GM19395 (cell line): ENCODE measurements around the gene PTPRN2.
"Not testable (repeated sequence)": the region's sequence is repeated elsewhere in the genome, so short reads cannot be mapped to it uniquely, and the experiment has no call there.

ENCODE experiments used
- ATAC-seq: cut with Tn5 transposase; IDR thresholded peaks from one replicate; pipeline ENCODE4 v1.9.1; 2021; ENCODE audit warnings: mild to moderate bottlenecking, moderate library complexity; ENCODE audit not compliant: unreplicated experiment

PTPRN2 gene

DNA sequence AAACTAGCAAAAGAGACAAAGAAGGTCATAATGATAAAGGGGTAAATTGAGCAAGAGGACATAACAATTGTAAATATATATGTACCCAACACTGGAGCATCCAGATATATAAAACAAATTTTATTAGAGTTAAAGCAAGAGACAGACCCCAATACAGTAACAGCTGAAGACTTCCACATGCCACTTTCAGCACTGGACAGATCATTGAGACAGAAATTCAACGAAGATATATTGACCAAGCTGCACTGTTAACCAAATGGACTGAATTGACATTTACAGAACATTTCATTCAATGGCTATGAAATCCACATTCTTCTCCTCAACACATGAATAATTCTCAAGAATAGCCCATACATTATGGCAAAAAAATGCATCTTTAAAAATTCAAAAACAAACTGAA is 378.2 kb downstream of the PTPRN2 start:
- ATAC-seq = no peak

DNA sequence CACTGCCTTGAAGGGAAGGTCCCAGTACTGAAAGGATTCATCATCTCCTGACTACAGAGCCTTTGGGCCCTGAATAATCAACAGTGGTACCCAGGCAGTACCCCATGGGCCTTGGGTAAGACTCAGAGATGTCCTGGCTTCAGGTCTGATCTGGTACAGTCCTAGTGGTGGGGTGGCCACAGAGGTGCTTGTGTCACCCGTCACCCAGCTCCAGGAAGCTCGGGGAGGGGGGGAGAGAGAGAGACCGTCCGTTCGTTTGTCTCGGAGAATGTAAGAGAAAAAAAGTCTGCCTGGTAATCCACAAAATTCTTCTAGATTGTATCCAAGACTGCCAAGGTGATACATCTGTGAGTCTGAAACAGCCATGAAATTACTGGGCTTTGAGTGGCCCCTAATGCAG is 381.3 kb downstream of the PTPRN2 start:
- no peak for ATAC-seq

DNA sequence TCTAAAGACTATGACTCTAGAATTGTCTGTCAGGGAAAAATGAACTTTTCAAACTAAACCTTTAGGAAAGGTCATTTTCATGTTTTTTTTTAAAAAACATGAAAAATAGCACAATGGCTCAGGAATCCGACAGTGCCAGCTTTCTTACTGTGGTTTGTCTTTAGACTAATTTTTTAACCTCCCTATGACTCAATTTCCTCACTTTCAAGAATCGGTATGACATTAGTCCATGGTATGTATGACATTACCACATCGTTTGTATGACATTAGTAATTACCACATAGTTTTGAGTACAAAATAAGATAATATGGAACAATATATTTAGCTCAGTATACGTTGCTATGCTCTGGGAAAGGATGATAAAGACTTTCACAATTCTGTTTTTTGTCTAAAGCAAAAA is 383.2 kb downstream of the PTPRN2 start:
- ATAC-seq = no peak

DNA sequence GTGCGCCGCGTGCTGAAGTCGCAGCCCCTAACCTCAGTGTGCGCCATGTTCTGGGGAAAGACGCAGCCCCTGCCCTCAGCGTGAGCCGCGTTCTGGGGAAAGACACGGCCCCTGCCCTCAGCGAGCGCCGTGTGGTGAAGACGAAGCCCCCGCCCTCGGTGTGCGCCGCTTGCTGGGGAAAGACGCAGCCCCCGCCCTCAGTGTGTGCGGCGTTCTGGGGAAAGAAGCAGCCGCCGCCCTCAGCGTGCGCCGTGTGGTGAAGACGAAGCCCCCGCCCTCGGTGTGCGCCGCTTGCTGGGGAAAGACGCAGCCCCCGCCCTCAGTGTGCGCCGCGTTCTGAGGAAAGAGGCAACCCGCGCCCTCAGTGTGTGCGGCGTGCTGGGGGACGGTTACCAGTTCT is 383.7 kb downstream of the PTPRN2 start:
- ATAC-seq = not testable (repeated sequence)

DNA sequence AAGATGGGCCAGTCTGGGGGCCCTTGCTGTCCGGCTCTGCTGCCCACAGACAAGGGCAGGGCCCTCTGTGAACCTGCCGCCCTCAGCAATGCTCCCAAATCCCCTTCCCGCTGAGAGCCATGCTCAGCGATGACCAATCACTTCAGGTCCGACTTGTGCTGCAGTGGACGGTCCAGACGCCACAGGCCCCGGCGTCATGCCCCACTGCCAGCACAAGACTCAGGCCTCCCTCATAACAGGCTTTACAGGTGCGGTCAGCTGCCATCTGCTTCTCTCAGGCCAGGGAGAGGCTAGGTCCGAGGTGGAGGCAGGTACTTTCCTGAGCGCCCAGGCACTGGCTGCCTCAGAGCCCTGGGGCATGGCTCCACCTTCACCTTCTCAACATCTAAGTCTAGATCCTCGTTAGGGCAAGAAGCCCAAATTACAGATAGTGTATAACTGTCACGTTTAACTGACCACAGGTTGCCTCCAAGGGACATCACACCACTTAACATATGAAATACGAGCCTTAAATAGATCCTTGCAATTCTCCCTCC is 393.2 kb downstream of the PTPRN2 start:
- no peak for ATAC-seq

DNA sequence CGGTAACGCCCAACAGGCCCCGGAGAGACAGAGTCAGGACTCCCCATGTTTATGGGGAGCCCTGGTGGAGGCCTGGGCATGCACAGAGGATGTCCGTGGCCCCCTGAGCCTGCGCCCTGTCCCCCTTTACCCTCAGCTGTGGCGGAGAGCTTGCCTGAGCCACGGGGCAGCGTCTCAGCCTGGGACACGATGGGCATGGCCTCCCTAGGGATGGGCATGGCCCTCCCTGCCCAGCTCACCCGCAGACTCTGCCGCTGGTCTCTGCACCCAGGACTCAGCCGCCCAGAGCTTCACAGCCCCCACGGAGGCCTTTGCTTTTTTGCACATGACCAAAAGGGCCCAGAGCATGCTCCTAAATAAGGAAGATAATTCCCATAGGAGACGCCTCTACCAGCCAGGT is 394.2 kb downstream of the PTPRN2 start:
- no peak for ATAC-seq

DNA sequence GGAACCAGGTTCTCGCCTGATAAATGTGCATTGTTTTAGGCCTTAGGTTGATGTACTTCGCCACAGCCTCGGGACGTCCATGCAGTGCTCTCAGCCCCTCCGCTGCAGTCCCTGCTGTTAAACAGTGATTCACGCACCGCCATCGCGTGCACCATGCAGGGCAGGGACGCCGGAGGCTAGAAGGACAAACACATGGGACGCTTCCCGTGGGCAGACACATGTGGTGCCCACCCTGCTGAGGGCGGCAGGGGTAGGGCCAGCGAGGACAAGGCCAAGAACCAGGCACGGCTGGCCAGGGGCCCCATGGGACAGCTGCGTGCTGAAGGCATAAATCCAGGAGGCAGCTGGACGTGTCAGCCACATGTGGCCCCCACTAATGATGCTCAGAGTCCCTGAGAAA is 394.7 kb downstream of the PTPRN2 start:
- ATAC-seq = no peak

DNA sequence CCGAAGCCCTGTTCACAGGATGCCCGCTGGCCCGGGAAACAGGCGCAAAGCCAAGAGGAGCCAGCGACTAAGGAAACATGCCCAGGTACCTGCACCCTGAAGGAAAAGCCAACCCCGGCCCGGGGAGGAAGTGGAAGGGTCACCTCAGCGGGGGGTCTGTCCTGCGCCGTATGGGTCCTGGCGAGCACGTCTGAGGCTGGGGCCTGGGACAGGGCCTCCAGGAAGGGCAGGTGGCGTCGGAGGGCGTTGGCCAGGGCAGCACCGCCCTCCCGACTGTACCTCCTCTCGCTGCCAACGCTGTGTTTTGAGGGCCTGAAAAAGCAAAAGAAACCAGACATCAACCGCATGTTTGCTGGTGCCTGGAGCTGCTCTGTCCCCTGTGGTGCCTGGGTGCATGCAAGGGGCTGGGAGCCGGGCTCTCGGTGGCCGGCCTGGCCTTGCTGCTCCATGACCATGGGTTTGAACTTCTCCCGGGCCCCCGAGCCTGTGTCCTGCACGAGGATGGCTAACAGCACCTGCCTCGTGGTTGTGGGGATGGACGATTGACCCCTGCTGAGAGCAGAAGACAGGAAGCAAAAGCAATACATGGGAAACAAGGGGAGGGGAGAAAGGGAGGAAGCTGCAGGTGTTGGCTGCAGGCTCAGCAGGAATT is 395.3 kb downstream of the PTPRN2 start:
- ATAC-seq = no peak

DNA sequence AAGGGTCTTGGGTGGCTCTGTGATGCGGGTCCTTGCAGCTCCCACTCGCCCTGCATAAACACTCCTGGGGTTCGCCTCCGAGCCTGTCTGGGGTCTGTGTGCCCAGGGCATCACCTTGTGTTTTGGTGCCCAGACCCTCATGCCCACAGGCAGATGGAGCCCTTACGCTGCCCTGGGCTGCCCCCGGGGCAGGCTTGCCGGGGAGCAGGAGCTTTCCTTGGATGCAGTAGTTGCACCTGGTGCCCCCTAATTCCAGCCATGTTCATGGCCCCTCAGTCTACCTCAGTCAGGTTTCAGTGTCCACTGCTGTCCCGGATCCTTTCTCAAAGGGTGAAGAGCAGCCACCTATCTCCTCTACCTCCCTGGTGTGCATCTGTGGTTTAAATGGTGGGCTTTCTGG is 396.0 kb downstream of the PTPRN2 start:
- ATAC-seq = no peak

DNA sequence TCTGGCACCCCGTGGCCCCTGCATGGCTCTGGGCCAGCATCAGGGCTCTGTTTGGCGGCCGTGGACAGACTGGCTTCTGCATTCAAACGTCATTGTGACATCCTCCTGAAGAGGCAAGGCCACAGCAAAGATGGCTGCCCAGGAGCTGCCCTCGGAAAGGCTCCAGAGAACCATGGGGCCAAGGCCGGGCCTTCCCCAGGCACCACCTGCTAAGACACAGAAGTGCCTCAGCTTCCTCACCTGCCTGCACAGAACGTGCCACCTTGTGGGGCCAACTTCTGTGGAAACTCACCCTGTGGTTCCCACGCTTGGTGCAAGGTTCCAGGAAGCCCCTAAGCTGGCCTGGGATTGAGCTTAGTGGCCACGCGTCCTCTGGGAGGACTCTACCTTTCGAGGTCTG is 396.9 kb downstream of the PTPRN2 start:
- ATAC-seq = no peak

DNA sequence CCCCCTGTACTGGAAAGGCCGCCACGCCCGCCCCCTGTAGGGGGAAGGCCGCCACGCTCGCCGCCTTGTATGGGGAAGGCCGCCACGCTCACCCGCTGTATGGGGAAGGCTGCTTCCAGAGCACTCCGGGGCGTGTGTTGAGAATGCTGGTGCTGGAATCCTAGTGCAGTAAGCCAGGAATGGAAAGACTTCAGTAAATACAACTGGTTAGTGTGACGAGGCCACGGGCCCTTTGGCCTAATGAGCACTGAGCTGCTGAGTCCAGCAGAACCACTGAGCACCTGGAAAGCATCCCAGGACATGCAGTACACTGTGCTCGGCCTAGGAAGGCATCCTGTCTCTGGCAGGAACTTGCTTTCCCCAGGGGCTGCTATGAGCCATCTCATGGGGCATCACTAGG is 398.9 kb downstream of the PTPRN2 start:
- ATAC-seq = no peak

DNA sequence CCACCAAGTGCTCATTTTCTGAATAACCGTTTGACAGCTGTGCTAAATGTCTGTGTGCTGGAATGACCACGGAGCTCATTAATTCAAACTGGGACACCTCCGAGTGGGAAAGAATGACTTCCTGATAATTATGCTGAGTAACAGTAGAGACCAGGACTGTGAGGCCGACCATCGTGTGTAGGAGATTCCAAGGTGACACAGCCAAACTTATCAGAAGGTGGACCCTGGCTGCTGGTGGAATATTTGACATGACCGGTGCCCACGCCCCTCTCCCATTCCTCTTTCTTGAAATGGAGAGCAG is 400.0 kb downstream of the PTPRN2 start:
- ATAC-seq = no peak

DNA sequence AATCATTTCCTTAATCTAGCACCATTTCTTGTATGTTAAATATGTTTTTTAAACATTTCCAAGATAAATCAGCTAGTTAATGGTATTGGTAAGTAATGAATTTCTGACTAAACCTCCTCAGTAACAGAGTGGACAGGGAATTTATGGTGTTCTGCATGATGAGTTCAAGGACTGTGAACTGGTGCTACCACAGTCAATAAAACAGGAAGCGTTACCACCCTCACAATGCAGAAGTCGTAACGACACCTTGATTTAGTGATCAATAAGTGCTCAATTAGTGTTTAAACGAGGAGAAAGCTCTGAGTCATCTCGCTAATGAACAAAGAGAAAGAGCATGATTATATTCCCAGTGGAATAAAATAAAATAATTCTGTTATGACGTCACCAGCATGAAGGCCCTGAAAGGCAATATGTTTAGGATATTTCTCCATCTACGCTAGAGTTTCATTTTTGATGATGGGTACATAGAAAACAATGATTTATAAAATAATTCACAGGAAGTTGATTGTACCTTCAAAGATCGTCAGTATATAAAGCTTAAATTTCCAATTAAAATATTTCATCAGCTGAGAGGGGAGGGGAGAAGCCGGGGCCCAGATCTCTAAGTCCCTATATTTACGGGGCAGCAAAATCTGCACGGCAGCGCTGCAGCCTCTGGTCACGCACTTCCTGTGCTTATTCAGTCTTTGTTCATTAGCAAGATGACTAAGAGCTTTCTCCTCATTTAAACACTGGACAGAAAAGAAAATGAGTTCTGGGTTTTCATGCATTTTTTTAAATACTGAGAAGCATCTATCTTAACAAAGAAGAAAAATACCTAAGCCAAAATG is 400.5 kb downstream of the PTPRN2 start:
- no peak for ATAC-seq

DNA sequence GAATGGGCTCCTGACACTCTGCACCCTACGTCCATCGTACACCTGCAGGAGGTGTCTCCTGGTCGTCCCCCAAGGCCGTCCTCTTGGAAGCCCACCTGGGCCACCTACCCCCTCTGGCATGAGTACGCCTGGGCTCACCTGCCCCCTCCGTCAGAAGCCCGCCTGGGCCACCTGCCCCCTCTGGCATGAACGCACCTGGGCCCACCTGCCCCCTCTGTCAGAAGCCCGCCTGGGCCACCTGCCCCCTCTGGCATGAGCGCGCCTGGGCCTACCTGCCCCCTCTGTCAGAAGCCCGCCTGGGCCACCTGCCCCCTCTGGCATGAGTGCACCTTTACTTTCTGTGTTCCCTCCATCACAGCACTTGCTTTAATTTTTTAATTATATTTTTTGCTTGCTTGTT is 401.2 kb downstream of the PTPRN2 start:
- no peak for ATAC-seq

DNA sequence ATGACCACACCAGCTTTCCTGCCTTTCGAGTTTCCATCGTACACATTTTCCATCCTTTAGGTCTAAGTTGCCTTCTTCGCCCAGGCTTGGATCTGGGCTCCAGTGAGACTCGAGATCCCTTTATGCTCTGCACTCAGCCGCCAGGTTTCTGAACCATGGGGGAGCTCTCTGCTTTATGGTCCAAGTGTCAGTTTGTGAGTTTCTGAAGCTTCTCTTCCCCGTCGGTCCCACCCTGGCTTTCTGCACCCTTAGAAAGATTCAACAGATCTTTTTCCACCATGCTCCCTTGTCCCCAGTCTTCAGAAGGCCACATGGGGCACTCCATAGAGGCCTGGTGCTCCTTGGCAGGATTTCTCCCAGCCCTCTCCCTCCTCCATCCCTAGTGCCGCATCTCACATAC is 402.0 kb downstream of the PTPRN2 start:
- no peak for ATAC-seq

DNA sequence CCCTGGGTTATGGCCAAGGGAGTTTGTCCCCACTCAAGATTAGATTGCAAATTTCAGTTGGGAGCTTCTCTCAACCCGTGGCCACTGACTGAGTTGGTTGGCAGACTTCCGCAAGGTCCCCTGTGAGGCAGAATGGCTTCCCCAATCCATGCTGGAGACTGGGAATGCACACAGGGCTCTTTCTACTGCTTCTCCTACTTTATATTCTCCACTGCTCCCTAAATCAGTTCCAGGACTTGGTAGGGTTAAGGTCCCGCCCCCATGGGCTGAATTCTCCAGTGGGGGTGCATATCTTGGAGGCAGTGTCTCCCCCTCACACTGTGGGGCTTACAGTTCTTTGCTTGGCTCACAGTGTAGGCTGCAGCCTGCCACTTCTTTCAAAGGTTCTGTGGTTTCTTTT is 404.2 kb downstream of the PTPRN2 start:
- no peak for ATAC-seq

DNA sequence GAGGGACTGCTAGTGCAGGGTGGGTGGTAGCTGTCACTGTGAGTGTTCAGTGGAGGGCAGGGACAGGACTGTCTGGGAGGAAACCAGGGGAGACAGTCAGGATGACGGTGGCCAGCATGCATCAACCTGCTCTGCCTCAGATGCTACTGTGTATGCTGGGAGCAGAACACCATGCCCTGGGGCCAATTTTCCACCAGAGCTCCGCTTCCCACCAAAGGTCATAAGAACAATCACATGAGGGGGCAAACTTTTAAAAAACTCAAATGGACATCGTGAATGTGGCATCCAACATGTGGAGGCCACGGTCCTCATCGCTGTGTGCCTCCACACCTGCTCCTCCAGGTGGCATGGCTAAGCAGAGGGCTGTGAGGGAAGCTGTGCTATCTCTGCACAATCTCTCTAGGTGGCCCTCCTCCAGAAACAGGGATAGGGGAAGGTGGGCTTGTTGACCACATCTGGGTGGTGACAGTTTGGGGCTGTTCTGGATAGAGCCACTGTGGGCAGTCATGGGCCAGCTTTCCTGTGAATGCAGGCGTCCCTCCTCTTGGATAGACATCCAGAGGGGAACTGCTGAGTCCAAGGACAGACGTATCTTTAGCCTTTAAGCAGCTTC is 411.0 kb downstream of the PTPRN2 start:
- ATAC-seq = no peak

DNA sequence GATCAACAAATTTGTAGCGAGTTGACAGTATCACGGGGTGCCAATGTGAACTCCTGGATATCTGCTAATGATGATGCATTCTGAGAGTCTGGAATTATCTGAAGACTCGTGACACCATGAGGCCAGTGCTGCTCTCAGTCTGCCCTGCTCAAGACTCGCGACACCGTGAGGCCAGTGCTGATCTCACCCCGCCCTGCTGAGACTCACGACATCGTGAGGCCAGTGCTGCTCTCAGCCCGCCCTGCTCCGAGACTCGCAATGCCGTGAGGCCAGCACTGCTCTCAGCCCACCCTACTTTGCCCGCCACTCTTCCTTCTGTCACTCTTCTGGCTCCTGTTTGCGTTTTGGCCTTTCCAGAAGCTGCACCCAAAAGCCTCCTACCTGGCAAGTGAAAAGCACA is 411.8 kb downstream of the PTPRN2 start:
- ATAC-seq = no peak

DNA sequence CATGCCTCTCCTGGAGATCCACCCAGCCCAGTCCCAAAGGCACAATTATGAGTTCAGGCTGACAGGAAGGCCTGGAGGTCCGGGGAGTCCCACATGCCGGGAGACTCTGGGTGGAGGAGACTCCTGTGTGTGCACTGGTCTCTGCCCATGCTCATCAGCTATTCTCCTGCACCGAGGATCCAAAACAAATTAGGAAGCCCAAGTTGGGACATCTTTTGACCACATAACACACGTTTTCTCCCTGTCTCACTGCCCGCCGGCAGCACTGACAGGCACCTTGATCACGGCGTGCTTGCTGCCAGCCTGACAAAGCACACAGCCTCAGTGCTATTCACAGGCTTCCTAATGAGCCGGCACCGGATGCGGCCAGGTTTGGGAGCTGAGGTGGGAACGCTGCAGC is 412.7 kb downstream of the PTPRN2 start:
- no peak for ATAC-seq

DNA sequence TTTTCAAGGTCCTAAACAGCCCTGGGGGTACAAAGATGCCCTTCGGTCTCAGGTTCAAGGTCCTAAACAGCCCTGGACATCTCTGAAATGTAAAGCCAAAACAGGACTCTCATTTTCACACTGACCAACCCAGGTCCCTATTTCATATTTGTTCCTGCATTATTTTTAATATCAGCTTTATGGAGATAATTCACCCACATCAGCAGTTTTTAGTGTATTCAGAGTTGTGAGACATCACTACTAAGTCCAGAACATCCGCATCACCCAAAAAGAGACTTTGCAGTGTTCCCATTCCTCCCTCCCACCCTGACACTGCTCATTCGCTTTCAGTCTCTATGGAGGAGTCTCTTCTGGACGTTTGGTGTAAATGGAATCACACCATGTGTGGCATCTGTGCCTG is 420.2 kb downstream of the PTPRN2 start:
- ATAC-seq = no peak

DNA sequence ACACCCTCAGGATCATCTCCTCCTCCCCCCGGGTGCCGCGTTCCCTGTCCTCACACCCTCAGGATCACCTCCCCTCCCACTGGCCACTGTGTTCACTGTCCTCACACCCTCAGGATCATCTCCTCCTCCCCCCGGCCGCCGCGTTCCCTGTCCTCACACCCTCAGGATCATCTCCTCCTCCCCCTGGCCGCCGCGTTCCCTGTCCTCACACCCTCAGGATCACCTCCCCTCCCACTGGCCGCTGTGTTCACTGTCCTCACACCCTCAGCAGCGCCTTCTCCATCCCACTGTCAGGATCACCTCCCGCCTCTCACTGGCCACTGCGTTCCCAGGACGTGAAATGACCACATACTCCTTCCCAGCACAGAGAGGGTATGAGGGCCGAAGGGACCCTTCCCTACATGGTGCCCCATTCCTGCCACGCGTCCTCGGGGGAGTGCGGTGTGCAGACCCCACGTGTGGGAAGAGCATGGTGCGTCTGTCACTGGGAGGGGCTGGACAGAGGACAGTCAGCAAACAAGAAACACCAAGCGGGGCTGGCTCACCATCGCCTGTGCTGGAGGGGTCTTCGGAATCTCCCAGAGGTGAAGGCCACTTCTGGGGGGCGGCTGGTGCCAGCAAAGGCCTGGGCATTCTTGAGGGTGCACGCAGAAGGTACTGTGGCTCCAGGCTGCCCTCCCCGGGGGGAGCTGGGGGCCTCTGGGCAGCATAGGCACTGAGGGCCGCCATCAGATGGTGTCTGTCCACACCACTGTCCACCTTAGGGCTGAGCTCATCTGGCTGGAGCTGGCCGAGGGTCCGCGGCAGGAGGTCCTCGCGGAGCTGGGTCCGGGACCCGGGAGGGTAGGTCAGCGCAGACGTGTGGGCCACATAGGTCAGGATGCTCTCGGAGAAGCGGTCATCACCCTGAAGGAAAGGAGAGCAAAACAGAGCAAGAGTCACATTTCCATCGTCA is 421.0 kb downstream of the PTPRN2 start:
- no peak for ATAC-seq
